ENCODE data around the gene ZNRF1.

Gene ZNRF1

GRCh38 chr16:75108792-75109731 is 110.2 kb downstream of the ZNRF1 start:
- H3K4me3 ChIP-seq (ENCODE audit: low read length) = no peak overlapping the region
- H2AFZ ChIP-seq (ENCODE audit: low read depth, low read length) = no peak overlapping the region
- H3K9me3 ChIP-seq (ENCODE audit: low read length) = no peaks in the 10 kb centered on the region
- no peaks in the 10 kb centered on the region for H3K27me3 ChIP-seq (ENCODE audit: insufficient read depth, low read length)
- peaks cover 18% of the 10 kb centered on the region for H3K4me1 ChIP-seq (ENCODE audit: insufficient read depth, low read length)
- H3K36me3 ChIP-seq (ENCODE audit: insufficient read depth, low read length) = peaks cover 16% of the 10 kb centered on the region

- Histone ChIP-seq H3K27me3 (ENCODE audit: insufficient read depth, low read length) (no peaks in the 10 kb centered on the region), H3K4me3 (ENCODE audit: low read length) (no peak overlapping the region), H3K9me3 (ENCODE audit: low read length) (peaks cover 1% of the 10 kb centered on the region)
Observed at GRCh38 chr16:75109732-75110243, 111.0 kb downstream of the ZNRF1 start.

GRCh38 chr16:75110637-75111513 is 112.1 kb downstream of the ZNRF1 start:
- H3K4me1 ChIP-seq (ENCODE audit: insufficient read depth, low read length) = peaks cover 18% of the 10 kb centered on the region
- H3K9me3 ChIP-seq (ENCODE audit: low read length) = peaks cover 2% of the 10 kb centered on the region
- H3K27me3 ChIP-seq (ENCODE audit: insufficient read depth, low read length) = no peaks in the 10 kb centered on the region
- no peak overlapping the region for H2AFZ ChIP-seq (ENCODE audit: low read depth, low read length)
- H3K4me3 ChIP-seq (ENCODE audit: low read length) = peak overlapping the region; percentile 5
- H3K36me3 ChIP-seq (ENCODE audit: insufficient read depth, low read length) = peaks cover 8% of the 10 kb centered on the region

More at GRCh38 chr16:75109732-75110243, 111.0 kb downstream of the ZNRF1 start:
- peaks cover 18% of the 10 kb centered on the region for H3K4me1 ChIP-seq (ENCODE audit: insufficient read depth, low read length)
- peaks cover 13% of the 10 kb centered on the region for H3K36me3 ChIP-seq (ENCODE audit: insufficient read depth, low read length)
- no peak overlapping the region for H2AFZ ChIP-seq (ENCODE audit: low read depth, low read length)

- Histone ChIP-seq H3K36me3 (ENCODE audit: insufficient read depth, low read length) (peaks cover 3% of the 10 kb centered on the region), H3K9me3 (ENCODE audit: low read length) (peaks cover 2% of the 10 kb centered on the region), H3K4me1 (ENCODE audit: insufficient read depth, low read length) (peaks cover 18% of the 10 kb centered on the region), H3K4me3 (ENCODE audit: low read length) (no peak overlapping the region), H2AFZ (ENCODE audit: low read depth, low read length) (no peak overlapping the region), H3K27me3 (ENCODE audit: insufficient read depth, low read length) (no peaks in the 10 kb centered on the region)
Observed at GRCh38 chr16:75111514-75111940, 112.7 kb downstream of the ZNRF1 start.

- H3K27me3 ChIP-seq (ENCODE audit: insufficient read depth, low read length) = no peaks in the 10 kb centered on the region
Observed at GRCh38 chr16:75111961-75112733, 113.3 kb downstream of the ZNRF1 start.

GRCh38 chr16:75112734-75113491 is 114.1 kb downstream of the ZNRF1 start:
- H3K4me1 ChIP-seq (ENCODE audit: insufficient read depth, low read length) = peaks cover 18% of the 10 kb centered on the region
- H2AFZ ChIP-seq (ENCODE audit: low read depth, low read length) = no peak overlapping the region
- peaks cover 2% of the 10 kb centered on the region for H3K9me3 ChIP-seq (ENCODE audit: low read length)
- no peaks in the 10 kb centered on the region for H3K27me3 ChIP-seq (ENCODE audit: insufficient read depth, low read length)
- H3K36me3 ChIP-seq (ENCODE audit: insufficient read depth, low read length) = no peaks in the 10 kb centered on the region
- H3K4me3 ChIP-seq (ENCODE audit: low read length) = no peak overlapping the region

More at GRCh38 chr16:75111961-75112733, 113.3 kb downstream of the ZNRF1 start:
- Histone ChIP-seq H3K36me3 (ENCODE audit: insufficient read depth, low read length) (no peaks in the 10 kb centered on the region), H3K4me1 (ENCODE audit: insufficient read depth, low read length) (peaks cover 18% of the 10 kb centered on the region), H2AFZ (ENCODE audit: low read depth, low read length) (no peak overlapping the region), H3K4me3 (ENCODE audit: low read length) (no peak overlapping the region), H3K9me3 (ENCODE audit: low read length) (peaks cover 2% of the 10 kb centered on the region)

- Histone ChIP-seq H3K27me3 (ENCODE audit: insufficient read depth, low read length) (no peaks in the 10 kb centered on the region), H3K4me1 (ENCODE audit: insufficient read depth, low read length) (peaks cover 18% of the 10 kb centered on the region), H3K4me3 (ENCODE audit: low read length) (no peak overlapping the region), H2AFZ (ENCODE audit: low read depth, low read length) (no peak overlapping the region), H3K9me3 (ENCODE audit: low read length) (peaks cover 2% of the 10 kb centered on the region), H3K36me3 (ENCODE audit: insufficient read depth, low read length) (no peaks in the 10 kb centered on the region)
Observed at GRCh38 chr16:75113541-75114121, 114.8 kb downstream of the ZNRF1 start.

GRCh38 chr16:75114179-75114945 is 115.5 kb downstream of the ZNRF1 start:
- Histone ChIP-seq H2AFZ (ENCODE audit: low read depth, low read length) (no peak overlapping the region), H3K27me3 (ENCODE audit: insufficient read depth, low read length) (no peaks in the 10 kb centered on the region), H3K36me3 (ENCODE audit: insufficient read depth, low read length) (no peaks in the 10 kb centered on the region), H3K9me3 (ENCODE audit: low read length) (peaks cover 2% of the 10 kb centered on the region), H3K4me3 (ENCODE audit: low read length) (no peak overlapping the region), H3K4me1 (ENCODE audit: insufficient read depth, low read length) (peaks cover 18% of the 10 kb centered on the region)

GRCh38 chr16:75114946-75115825 is 116.4 kb downstream of the ZNRF1 start:
- Histone ChIP-seq H3K4me1 (ENCODE audit: insufficient read depth, low read length) (peaks cover 9% of the 10 kb centered on the region), H3K36me3 (ENCODE audit: insufficient read depth, low read length) (no peaks in the 10 kb centered on the region), H2AFZ (ENCODE audit: low read depth, low read length) (no peak overlapping the region), H3K27me3 (ENCODE audit: insufficient read depth, low read length) (no peaks in the 10 kb centered on the region), H3K9me3 (ENCODE audit: low read length) (peaks cover 2% of the 10 kb centered on the region), H3K4me3 (ENCODE audit: low read length) (no peak overlapping the region)

GRCh38 chr16:75116081-75116910 is 117.5 kb downstream of the ZNRF1 start, which contains the start of gene LDHD:
Gene LDHD (minus strand): TSS chr16:75116780. CDS start chr16:75116720, 60 bp downstream.
- Histone ChIP-seq H3K36me3 (ENCODE audit: insufficient read depth, low read length) (no peaks in the 10 kb centered on the region), H3K4me3 (ENCODE audit: low read length) (no peak within 1 kb of the TSS), H3K9me3 (ENCODE audit: low read length) (peaks cover 2% of the 10 kb centered on the region), H3K4me1 (ENCODE audit: insufficient read depth, low read length) (no peaks in the 10 kb centered on the region), H2AFZ (ENCODE audit: low read depth, low read length) (peak within 1 kb of the TSS; percentile 11), H3K27me3 (ENCODE audit: insufficient read depth, low read length) (no peaks in the 10 kb centered on the region)
